ENCODE results near the gene CCDC187.
"Not testable (repeated sequence)": the region's sequence is repeated elsewhere in the genome, so short reads cannot be mapped to it uniquely, and the experiment has no call there.

The CCDC187 gene

GRCh38 chr9:136323371-136323789 lies 19.5 kb upstream of the CCDC187 start:
- DNase-seq (ENCODE audit: insufficient read length) (no peak), FAIRE-seq (no peak)
- TF ChIP-seq TAF1 (IDR thresholded peaks at IDR 0.05; ENCODE audit: borderline replicate concordance, low read depth, low read length) (no peak), POLR2A (IDR thresholded peaks at IDR 0.05; ENCODE audit: low read depth, low read length) (no peak), POLR2AphosphoS5 (IDR thresholded peaks at IDR 0.05; ENCODE audit: low read depth, low read length) (no peak)

GRCh38 chr9:136322756-136323330 lies 18.9 kb upstream of the CCDC187 start:
- TF ChIP-seq TAF1 (IDR thresholded peaks at IDR 0.05; ENCODE audit: borderline replicate concordance, low read depth, low read length) (no peak), POLR2A (IDR thresholded peaks at IDR 0.05; ENCODE audit: low read depth, low read length) (no peak), POLR2AphosphoS5 (IDR thresholded peaks at IDR 0.05; ENCODE audit: low read depth, low read length) (no peak)

DNA sequence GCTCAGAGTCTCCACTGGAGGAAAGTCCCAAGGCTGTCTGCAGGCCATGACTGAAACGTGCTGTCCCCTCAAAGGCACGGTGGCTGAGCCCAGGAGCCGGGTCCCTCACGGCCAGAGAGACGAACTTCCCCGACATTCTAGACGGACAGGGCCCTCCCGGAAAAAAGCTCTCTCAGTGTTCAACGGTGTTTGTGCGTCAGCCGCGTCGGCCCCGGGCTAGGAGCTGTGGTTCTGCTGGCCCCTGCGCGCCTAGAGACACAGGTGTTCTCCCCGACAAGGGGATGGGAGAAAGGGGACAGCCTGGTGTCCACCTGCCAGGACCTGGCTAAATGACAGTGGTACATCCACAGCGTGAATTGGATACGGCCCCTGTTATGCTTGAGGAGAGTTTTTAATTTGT lies 17.7 kb upstream of the CCDC187 start:
- TF ChIP-seq TAF1 (IDR thresholded peaks at IDR 0.05; ENCODE audit: borderline replicate concordance, low read depth, low read length) (no peak), POLR2AphosphoS5 (IDR thresholded peaks at IDR 0.05; ENCODE audit: low read depth, low read length) (no peak), POLR2A (IDR thresholded peaks at IDR 0.05; ENCODE audit: low read depth, low read length) (no peak)
- DNase-seq (ENCODE audit: insufficient read length) (no peak), FAIRE-seq (no peak)

More at GRCh38 chr9:136322756-136323330, 18.9 kb upstream of the CCDC187 start:
- no peak for FAIRE-seq
- no peak for DNase-seq (ENCODE audit: insufficient read length)

DNA sequence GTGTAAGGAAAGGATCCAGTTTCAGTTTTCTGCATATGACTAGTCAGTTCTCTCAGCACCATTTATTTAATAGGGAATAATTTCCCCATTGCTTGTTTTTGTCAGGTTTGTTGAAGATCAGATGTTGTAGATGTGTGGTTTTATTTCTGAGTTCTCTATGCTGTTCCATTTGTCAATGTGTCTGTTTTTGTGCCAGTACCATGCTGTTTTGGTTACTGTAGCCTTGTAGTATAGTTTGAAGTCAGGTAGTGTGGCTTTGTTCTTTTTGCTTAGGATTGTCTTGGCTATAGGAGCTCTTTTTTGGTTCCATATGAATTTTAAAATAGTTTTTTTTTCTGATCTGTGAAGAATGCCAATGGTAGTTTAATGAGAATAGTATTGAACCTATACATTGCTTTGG lies 17.1 kb upstream of the CCDC187 start:
- FAIRE-seq; DNase-seq (ENCODE audit: insufficient read length): not testable (repeated sequence)

DNA sequence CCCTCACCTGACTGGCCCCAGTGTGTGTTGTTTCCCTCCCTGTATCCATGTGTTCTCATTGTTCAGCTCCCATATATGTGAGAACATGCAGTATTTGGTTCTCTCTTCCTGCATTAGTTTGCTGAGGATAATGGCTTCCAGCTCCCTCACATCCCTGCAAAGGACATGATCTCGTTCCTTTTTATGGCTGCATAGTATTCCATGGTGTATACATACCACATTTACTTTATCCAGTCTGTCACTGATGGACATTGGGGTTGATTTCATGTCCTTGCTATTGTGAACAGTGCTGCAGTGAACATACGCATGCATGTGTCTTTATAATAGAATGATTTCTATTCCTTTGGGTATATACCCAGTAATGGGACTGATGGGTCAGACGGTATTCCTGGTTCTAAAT lies 16.1 kb upstream of the CCDC187 start:
- DNase-seq (ENCODE audit: insufficient read length); FAIRE-seq: not testable (repeated sequence)

DNA sequence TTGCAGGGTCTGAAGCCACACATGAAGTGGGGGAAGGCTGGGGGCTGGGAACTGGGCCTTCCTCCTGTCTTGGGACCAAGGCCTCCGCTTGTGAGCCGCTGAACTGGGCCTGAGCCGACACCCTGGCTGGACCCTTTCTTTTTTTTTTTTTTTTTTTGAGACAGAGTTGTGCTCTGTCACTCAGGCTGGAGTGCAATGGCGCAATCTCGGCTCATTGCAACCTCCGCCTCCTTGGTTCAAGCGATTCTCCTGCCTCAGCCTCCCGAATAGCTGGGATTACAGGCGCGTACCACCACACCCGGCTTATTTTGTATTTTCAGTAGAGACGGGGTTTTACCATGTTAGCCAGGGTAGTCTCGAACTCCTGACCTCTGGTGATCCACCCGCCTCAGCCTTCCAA lies 15.3 kb upstream of the CCDC187 start:
- not testable (repeated sequence) for FAIRE-seq; DNase-seq (ENCODE audit: insufficient read length)

DNA sequence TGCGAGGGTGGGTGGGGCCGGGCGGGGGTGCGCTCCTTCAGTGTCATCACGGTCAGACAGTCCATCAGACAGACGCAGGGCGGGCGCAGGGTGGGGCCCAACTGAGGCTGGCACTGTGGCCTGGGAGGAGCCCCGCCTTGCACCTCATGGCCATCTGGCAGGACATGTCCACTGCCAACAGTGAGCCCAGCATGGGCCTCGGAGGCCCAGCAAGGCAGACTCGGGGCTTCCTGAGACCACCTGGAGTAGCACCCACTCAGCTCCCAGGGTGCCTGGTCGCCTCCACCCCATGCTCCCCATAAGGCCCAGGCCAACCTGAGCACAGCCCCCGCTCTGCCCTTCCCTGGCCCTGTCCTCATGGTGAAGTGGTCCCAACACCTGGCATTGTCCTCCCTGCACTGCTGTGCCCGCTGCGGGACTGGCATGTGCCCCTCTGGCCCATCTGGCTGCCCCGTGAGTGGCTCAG lies 14.9 kb upstream of the CCDC187 start:
- TF ChIP-seq POLR2A (IDR thresholded peaks at IDR 0.05; ENCODE audit: low read depth, low read length) (no peak), POLR2AphosphoS5 (IDR thresholded peaks at IDR 0.05; ENCODE audit: low read depth, low read length) (no peak), TAF1 (IDR thresholded peaks at IDR 0.05; ENCODE audit: borderline replicate concordance, low read depth, low read length) (no peak)
- FAIRE-seq (no peak), DNase-seq (ENCODE audit: insufficient read length) (no peak)

DNA sequence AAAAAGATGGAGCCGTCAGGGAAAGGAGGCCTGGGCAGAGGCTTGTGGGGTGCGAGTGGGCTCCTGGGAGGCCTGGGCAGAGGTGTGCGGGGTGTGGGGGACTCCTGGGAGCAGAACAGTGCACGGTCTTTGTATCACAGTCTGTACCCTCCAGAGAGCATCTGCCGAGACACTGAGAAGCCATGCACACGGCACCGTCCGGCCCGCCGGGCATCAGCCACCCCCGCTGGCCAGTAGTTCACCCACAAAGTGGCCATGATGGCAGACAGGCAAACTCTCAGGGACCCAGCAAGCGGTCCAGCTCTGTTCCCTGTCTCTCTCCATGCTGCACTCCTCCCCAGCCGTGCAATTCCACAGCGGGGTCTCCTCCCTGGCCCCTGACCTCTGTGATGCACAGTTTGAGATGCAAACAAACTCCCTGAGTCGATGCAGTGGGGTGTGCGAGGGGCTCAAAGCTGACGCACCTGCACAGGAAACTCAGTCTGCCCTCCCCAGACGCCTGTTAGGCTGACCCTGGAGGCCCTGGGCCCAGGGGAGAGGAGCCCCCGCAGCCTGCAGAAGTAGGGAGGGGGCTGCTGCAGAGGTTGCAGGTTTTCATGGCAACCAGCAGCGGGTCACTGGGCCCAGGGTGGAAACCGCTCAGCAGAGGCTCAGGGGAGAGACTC lies 14.3 kb upstream of the CCDC187 start:
- no peak for TF ChIP-seq TAF1 (IDR thresholded peaks at IDR 0.05; ENCODE audit: borderline replicate concordance, low read depth, low read length)
- TF ChIP-seq POLR2AphosphoS5 (IDR thresholded peaks at IDR 0.05; ENCODE audit: low read depth, low read length), result no peak
- TF ChIP-seq POLR2A (IDR thresholded peaks at IDR 0.05; ENCODE audit: low read depth, low read length), result no peak
- DNase-seq (ENCODE audit: insufficient read length), result no peak
- no peak for FAIRE-seq

DNA sequence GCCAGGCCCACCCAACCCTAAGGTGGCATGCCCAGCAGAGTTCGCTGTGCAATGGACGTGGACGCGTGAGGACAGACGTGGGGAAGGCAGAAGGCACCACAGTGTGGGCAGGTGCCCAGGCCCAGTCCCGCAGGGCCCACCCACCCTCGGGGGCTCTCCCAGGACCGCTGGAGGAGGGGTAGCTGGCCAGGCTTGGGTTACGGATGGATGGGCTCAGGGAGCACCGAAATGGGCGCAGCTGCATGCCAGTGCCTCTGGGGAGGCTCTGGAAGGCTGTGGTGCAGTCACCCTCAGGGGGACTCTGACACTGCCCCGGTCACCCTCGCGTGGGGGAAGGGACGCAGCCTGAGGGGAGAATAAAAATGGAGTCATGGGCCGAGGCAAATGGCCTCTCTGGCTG lies 13.8 kb upstream of the CCDC187 start:
- no peak for FAIRE-seq
- no peak for TF ChIP-seq TAF1 (IDR thresholded peaks at IDR 0.05; ENCODE audit: borderline replicate concordance, low read depth, low read length)
- no peak for TF ChIP-seq POLR2AphosphoS5 (IDR thresholded peaks at IDR 0.05; ENCODE audit: low read depth, low read length)
- no peak for TF ChIP-seq POLR2A (IDR thresholded peaks at IDR 0.05; ENCODE audit: low read depth, low read length)
- DNase-seq (ENCODE audit: insufficient read length), result no peak

GRCh38 chr9:136316896-136317676 lies 13.2 kb upstream of the CCDC187 start:
- FAIRE-seq (no peak), DNase-seq (ENCODE audit: insufficient read length) (no peak)
- no peak for TF ChIP-seq POLR2AphosphoS5 (IDR thresholded peaks at IDR 0.05; ENCODE audit: low read depth, low read length)
- no peak for TF ChIP-seq TAF1 (IDR thresholded peaks at IDR 0.05; ENCODE audit: borderline replicate concordance, low read depth, low read length)
- TF ChIP-seq POLR2A (IDR thresholded peaks at IDR 0.05; ENCODE audit: low read depth, low read length), result no peak

DNA sequence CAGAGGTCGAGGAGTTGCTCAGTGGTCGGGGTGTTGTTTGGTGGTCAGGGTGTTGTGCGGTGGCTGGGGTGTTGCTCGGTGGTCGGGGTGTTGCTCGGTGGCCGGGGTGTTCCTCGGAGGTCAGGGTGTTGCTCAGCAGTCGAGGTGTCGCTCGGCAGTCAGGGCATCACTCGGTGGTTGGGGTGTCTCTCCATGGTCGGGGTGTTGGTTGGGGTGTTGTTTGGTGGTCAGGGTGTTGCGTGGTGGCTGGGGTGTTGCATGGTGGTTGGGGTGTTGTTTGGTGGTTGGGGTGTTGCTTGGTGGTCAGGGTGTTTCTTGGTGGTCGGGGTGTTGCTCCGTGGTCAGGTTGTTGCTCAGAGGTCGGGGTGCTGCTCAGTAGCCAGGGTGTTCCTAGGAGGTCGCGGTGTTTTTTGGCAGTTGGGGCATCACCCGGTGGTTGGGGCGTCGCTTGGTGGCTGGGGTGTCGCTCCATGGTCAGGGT lies 12.4 kb upstream of the CCDC187 start:
- TF ChIP-seq TAF1 (IDR thresholded peaks at IDR 0.05; ENCODE audit: borderline replicate concordance, low read depth, low read length), result no peak
- no peak for TF ChIP-seq POLR2A (IDR thresholded peaks at IDR 0.05; ENCODE audit: low read depth, low read length)
- TF ChIP-seq POLR2AphosphoS5 (IDR thresholded peaks at IDR 0.05; ENCODE audit: low read depth, low read length), result no peak
- no peak for FAIRE-seq
- no peak for DNase-seq (ENCODE audit: insufficient read length)

GRCh38 chr9:136314944-136315343 lies 11.1 kb upstream of the CCDC187 start:
- FAIRE-seq, result no peak
- no peak for DNase-seq (ENCODE audit: insufficient read length)
- no peak for TF ChIP-seq POLR2A (IDR thresholded peaks at IDR 0.05; ENCODE audit: low read depth, low read length)

All from GM12892 (cell line).